CD8-positive, alpha-beta memory T cell (primary cell): ENCODE data around the gene NKG7. TPM values are rescaled to one million over a fixed set of nuclear protein-coding genes. Genes with fewer than 3 reads are reported as not detected.

Experiments used
- CTCF ChIA-PET: fragments of 350-600 bp; sonication (Branson Sonifier 250); formaldehyde crosslinking; loops from one replicate; lab custom pipeline; 2021; ENCODE audit warnings: antibody characterized with exemption; lab: Charles Lee
- POLR2A ChIA-PET: fragments of 350-600 bp; sonication (Branson Sonifier 250); formaldehyde crosslinking; loops from one replicate; lab custom pipeline; 2021; ENCODE audit warnings: antibody characterized with exemption; lab: Charles Lee
- DNase-seq, 5 donors: peaks; one replicate each; pipeline versions ENCODE4 v3.0.0 to v3.0.0-alpha.2; 2020 to 2022; ENCODE audit warnings: mixed read lengths in 1 of 5
- H3K27ac ChIP-seq: one replicate; pipeline ENCODE4 v1.7.0; 2013; ENCODE audit warnings: low read depth, mild to moderate bottlenecking, low read length, moderate library complexity
- H3K27me3 ChIP-seq: 2 replicates; pipeline ENCODE4 v1.7.0; 2013; ENCODE audit warnings: low read length, mild to moderate bottlenecking; ENCODE audit not compliant: insufficient read depth, poor library complexity, severe bottlenecking
- H3K36me3 ChIP-seq: 2 replicates; pipeline ENCODE4 v1.7.0; 2013; ENCODE audit warnings: mild to moderate bottlenecking, low read length, moderate library complexity; ENCODE audit not compliant: insufficient read depth
- H3K4me1 ChIP-seq: 2 replicates; pipeline ENCODE4 v1.7.0; 2013; ENCODE audit warnings: mild to moderate bottlenecking, low read length, moderate library complexity; ENCODE audit not compliant: insufficient read depth
- H3K4me3 ChIP-seq: 2 replicates; pipeline ENCODE4 v1.7.0; 2013; ENCODE audit warnings: mild to moderate bottlenecking, low read length
- H3K9me3 ChIP-seq: 2 replicates; pipeline ENCODE4 v1.7.0; 2013; ENCODE audit warnings: mild to moderate bottlenecking, low read length
- H3K27ac Mint-ChIP-seq, 8 donors: one replicate each; pipeline ENCODE4 v1.8.0; 2020 to 2021; ENCODE audit warnings: mixed read lengths in 8 of 8, mild to moderate bottlenecking in 6 of 8, inconsistent platforms in 3 of 8, moderate library complexity in 3 of 8
- H3K27me3 Mint-ChIP-seq, 2 donors: one replicate each; pipeline ENCODE4 v1.8.0; 2020 to 2021; ENCODE audit warnings: mixed read lengths in 2 of 2, mild to moderate bottlenecking in 1 of 2, moderate library complexity in 1 of 2
- H3K36me3 Mint-ChIP-seq, 3 donors: one replicate each; pipeline ENCODE4 v1.8.0; 2020 to 2021; ENCODE audit warnings: mixed read lengths in 3 of 3, inconsistent platforms in 1 of 3, mild to moderate bottlenecking in 1 of 3
- H3K4me1 Mint-ChIP-seq, 3 donors: one replicate each; pipeline ENCODE4 v1.8.0; 2020 to 2021; ENCODE audit warnings: mixed read lengths in 3 of 3, inconsistent platforms in 1 of 3, mild to moderate bottlenecking in 1 of 3
- H3K4me3 Mint-ChIP-seq, 7 donors: one replicate each; pipeline ENCODE4 v1.8.0; 2020 to 2021; ENCODE audit warnings: mixed read lengths in 7 of 7, mild to moderate bottlenecking in 6 of 7, moderate library complexity in 4 of 7, inconsistent platforms in 2 of 7
- H3K9me3 Mint-ChIP-seq, 5 donors: one replicate each; pipeline ENCODE4 v1.8.0; 2020 to 2022; ENCODE audit warnings: mixed read lengths in 5 of 5, mild to moderate bottlenecking in 3 of 5, moderate library complexity in 2 of 5, inconsistent platforms in 1 of 5
- polyA plus RNA-seq: library from polyadenylated mRNA; unstranded; fragments of 300-500 nt; fragmentation: Illumina TruSeq; gene quantifications from one replicate; pipeline ENCODE4 v1.2.3, GENCODE V29; 2021
- total RNA-seq, 2 experiments: library from RNA; stranded (reverse); gene quantifications; one replicate each; pipeline ENCODE4 v1.2.3, GENCODE V29; 2021

The NKG7 gene
- total and polyA plus RNA-seq, 3 experiments from 2014 or later: 866 to 2,087 (median 901) TPM

DNA sequence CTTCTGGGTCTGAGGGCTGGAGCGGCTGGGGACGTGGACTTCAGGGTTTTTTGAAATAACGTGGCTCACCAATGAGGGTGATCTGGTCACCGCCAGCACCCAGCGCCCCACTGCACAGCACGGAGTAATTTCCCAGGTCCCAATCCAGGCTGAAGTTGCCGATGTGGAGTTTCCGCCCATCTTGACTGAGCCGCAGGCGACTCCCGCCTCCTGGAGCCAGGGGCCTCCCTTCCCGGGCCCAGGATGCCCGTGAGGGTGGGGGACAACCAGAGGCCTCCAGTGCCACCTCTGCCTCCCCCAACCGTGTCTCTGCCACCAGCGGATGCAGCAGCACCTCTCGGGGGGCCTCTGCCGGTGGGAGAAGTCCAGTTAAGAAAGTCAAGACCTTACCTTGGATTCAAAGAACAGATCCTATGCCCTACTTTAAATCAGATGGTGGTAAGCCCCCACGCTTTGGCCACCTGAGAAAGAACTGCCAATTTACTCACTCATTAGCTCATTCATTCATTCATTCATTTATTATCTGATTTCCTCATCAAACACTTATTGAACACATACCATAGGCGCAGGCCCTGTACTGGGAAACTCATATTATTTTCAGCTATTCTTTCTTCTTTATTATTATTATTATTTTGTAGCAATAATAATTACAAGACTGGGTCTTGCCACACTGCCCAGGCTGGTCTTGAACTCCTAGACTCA, 34.4 kb downstream of the NKG7 start:
- no peaks in the 10 kb centered on the region for H3K36me3 Mint-ChIP-seq
- Histone ChIP-seq H3K27me3 (no peaks in the 10 kb centered on the region), H3K4me3 (no peak overlapping the region), H3K36me3 (no peaks in the 10 kb centered on the region), H3K4me1 (peaks cover 15% of the 10 kb centered on the region), H3K9me3 (no peaks in the 10 kb centered on the region), H3K27ac (peak overlapping the region; percentile 51)
- POLR2A ChIA-PET: no interaction called here
- DNase-seq: peak in 1 of 5 donors; percentile 41
- peak overlapping the region; percentile 84 to 92 (median 88) for H3K4me3 Mint-ChIP-seq
- CTCF ChIA-PET: interaction anchor here (0.6 to 1.0 kb wide), 11 partner anchors 10 to 319 kb away, joined by 3 to 7 read pairs (median 3); no protein-coding TSS in a partner anchor
- peaks cover 0 to 4% of the 10 kb centered on the region in 2 donors for H3K27me3 Mint-ChIP-seq
- H3K9me3 Mint-ChIP-seq: no peaks in the 10 kb centered on the region
- H3K4me1 Mint-ChIP-seq: peaks cover 14 to 24% (median 24%) of the 10 kb centered on the region in 3 donors
- H3K27ac Mint-ChIP-seq: peak overlapping the region in 3 of 8 donors; percentile 27 to 77 (median 47)

DNA sequence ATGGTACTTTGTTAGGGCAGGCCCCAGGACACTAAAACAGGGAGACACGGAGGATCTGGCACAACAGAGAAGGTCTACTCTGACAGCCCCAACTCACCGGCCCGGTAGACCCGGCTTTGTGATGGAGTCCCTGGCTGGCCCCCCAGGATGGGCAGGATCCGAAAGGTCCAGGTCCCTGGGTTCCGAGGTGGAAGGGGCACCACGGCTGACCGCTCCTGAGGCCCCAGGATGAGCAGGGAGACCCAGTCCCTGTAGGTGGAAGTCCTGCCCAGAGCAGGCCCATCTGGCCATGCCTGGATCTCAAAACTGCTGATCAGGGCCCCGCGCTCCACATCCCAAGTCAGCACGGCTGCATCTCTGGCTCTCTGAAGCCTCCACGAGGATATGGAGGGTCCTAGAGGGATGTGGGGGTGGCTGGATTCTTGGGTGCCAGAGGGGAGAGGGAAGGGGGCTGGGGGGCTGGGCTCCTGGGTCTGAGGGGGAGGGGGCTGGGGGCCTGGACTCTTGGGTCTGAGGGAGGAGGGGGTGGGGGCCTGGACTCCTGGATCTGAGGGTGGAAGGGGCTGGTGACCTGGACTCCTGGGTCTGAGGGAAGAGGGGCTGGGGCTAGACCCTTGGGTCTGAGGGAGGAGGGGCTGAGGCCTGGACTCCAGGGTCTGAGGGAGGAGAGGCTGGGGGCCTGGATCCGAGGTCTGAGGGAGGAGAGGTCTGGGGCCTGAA, 35.2 kb downstream of the NKG7 start:
- Mint-ChIP-seq H3K27me3 (peaks cover 0 to 4% of the 10 kb centered on the region in 2 donors), H3K27ac (peak overlapping the region in 1 of 8 donors; percentile 60), H3K4me1 (peaks cover 14 to 22% (median 22%) of the 10 kb centered on the region in 3 donors), H3K9me3 (no peaks in the 10 kb centered on the region), H3K36me3 (no peaks in the 10 kb centered on the region), H3K4me3 (no peak overlapping the region)
- H3K27me3 ChIP-seq: no peaks in the 10 kb centered on the region
- POLR2A ChIA-PET: no interaction called here
- H3K4me3 ChIP-seq: no peak overlapping the region
- H3K4me1 ChIP-seq: peaks cover 15% of the 10 kb centered on the region
- peak in 1 of 5 donors; percentile 25 for DNase-seq
- no peaks in the 10 kb centered on the region for H3K36me3 ChIP-seq
- CTCF ChIA-PET: interaction anchor here (0.6 to 1.0 kb wide), 7 partner anchors 9 to 320 kb away, joined by 3 to 7 read pairs (median 3); no protein-coding TSS in a partner anchor
- H3K27ac ChIP-seq: no peak overlapping the region
- no peaks in the 10 kb centered on the region for H3K9me3 ChIP-seq

DNA sequence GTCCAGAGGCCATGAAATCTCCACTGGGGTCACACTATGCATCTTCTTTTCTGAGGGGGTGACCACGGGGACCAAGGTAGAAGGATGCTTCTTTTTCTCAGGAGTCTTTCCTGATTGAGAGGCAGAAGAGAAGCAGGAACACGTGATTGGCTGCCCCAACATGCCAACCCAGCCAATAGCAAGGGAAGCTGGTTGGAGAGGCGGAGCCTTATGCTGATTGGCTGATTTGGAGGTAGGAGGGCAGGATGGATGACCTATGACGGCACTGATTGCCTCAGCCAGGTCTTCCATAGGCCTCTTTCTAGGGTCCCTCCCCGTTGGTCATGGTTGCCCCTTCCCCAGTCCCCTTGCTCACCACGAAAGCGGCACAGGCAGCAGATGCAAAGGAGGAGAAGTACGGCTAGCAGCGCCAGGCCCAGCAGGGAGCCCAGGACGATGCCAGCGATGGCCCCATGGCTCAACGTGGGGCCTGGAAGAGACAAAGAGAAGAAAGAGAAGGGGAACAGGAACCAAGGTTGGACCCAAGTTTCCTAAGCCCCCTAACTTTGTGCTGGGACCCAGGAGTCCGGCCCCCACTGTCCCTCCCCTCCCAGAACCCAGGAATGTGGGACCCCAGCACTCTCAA, 38.5 kb downstream of the NKG7 start:
- Histone ChIP-seq H3K9me3 (no peaks in the 10 kb centered on the region), H3K27me3 (no peaks in the 10 kb centered on the region), H3K36me3 (no peaks in the 10 kb centered on the region), H3K4me3 (no peak overlapping the region), H3K4me1 (peaks cover 7% of the 10 kb centered on the region), H3K27ac (no peak overlapping the region)
- Mint-ChIP-seq H3K27ac (no peak overlapping the region), H3K9me3 (peaks cover 0 to 3% (median 0%) of the 10 kb centered on the region in 5 donors), H3K4me3 (no peak overlapping the region), H3K4me1 (peaks cover 4 to 8% (median 6%) of the 10 kb centered on the region in 3 donors), H3K36me3 (peaks cover 0 to 17% (median 0%) of the 10 kb centered on the region in 3 donors), H3K27me3 (peaks cover 14 to 29% of the 10 kb centered on the region in 2 donors)
- CTCF ChIA-PET: no interaction called here
- no peak for DNase-seq
- POLR2A ChIA-PET: no interaction called here

DNA sequence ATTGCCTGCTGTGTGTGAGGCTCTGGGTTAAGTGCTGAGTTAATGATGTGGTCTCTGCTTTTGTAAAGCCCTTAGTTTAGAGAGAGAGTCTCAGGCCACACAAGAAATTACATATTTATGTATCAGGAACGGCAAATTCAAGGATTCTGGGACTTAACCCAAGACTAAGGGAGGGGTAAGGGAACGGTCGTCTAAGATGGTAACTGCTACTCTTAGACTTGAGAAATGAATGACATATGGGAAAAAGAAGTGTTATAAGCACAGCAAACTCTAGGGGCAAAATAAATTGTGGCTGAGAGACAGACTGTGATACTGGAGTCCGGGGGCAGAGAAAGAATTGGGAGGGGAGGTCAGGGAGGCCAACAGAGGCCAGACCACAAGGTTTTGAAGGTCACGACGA, 40.7 kb downstream of the NKG7 start:
- peaks cover 0 to 17% (median 0%) of the 10 kb centered on the region in 3 donors for H3K36me3 Mint-ChIP-seq
- Histone ChIP-seq H3K27me3 (peaks cover 10% of the 10 kb centered on the region), H3K9me3 (no peaks in the 10 kb centered on the region), H3K4me1 (peaks cover 7% of the 10 kb centered on the region), H3K36me3 (no peaks in the 10 kb centered on the region), H3K27ac (no peak overlapping the region), H3K4me3 (no peak overlapping the region)
- peaks cover 26 to 44% of the 10 kb centered on the region in 2 donors for H3K27me3 Mint-ChIP-seq
- ChIA-PET POLR2A (no interaction called here), CTCF (no interaction called here)
- no peak overlapping the region for H3K4me3 Mint-ChIP-seq
- H3K4me1 Mint-ChIP-seq: peaks cover 5 to 9% (median 5%) of the 10 kb centered on the region in 3 donors
- H3K27ac Mint-ChIP-seq: no peak overlapping the region
- DNase-seq: no peak
- peaks cover 0 to 3% (median 0%) of the 10 kb centered on the region in 5 donors for H3K9me3 Mint-ChIP-seq

DNA sequence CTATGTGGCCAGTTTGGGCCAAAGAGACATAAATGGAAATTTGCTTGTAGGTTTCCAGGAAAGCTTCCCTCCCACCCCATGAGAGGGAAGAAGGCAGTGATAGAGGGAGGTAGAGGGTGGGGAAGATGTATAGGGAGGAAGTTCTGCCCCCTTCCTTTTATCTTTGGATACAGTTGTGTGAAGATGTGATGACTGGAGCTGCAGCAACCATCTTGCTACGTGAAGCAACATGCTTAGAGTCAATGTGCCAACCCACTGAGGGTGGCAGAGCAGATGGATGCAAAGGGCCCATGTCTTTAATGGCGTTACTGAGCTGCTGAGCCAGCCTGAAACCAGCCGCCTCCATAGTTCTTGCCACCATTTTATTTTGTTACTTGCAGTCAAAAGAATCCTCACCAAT, 41.3 kb downstream of the NKG7 start:
- POLR2A ChIA-PET: no interaction called here
- H3K27ac Mint-ChIP-seq: no peak overlapping the region

DNA sequence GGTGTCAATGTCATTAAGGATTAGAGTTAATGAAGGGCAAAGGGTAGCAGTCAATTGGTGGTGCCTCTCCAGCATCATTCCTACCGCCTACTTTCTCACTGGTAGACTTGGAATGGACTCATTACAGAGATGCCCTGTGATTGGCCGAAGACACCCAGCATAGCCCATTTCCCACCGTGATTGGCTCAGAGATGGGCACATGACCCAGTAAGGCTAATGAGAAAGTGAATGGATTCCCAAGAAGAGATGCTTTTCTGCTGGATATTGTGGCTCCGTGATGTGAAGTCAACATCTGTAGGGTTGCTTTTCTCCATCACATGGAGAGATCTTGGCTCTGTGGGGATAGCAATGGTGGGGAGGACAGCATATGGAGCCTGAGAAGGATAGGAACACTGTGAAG, 42.1 kb downstream of the NKG7 start:
- Mint-ChIP-seq H3K4me3 (no peak overlapping the region), H3K27ac (no peak overlapping the region), H3K36me3 (peaks cover 0 to 17% (median 0%) of the 10 kb centered on the region in 3 donors), H3K4me1 (peaks cover 5 to 14% (median 5%) of the 10 kb centered on the region in 3 donors), H3K27me3 (peaks cover 32 to 57% of the 10 kb centered on the region in 2 donors), H3K9me3 (peaks cover 0 to 3% (median 0%) of the 10 kb centered on the region in 5 donors)
- POLR2A ChIA-PET: no interaction called here
- Histone ChIP-seq H3K4me1 (peaks cover 7% of the 10 kb centered on the region), H3K36me3 (no peaks in the 10 kb centered on the region), H3K4me3 (no peak overlapping the region), H3K27me3 (peaks cover 14% of the 10 kb centered on the region), H3K9me3 (no peaks in the 10 kb centered on the region), H3K27ac (no peak overlapping the region)
- CTCF ChIA-PET: no interaction called here
- no peak for DNase-seq

More for the DNA sequence above, 41.3 kb downstream of the NKG7 start:
- CTCF ChIA-PET: no interaction called here
- no peaks in the 10 kb centered on the region for H3K36me3 ChIP-seq
- no peaks in the 10 kb centered on the region for H3K9me3 ChIP-seq
- DNase-seq: no peak
- H3K9me3 Mint-ChIP-seq: peaks cover 0 to 3% (median 0%) of the 10 kb centered on the region in 5 donors
- H3K36me3 Mint-ChIP-seq: peaks cover 0 to 17% (median 0%) of the 10 kb centered on the region in 3 donors
- H3K4me3 ChIP-seq: no peak overlapping the region
- peaks cover 5 to 9% (median 5%) of the 10 kb centered on the region in 3 donors for H3K4me1 Mint-ChIP-seq
- peaks cover 7% of the 10 kb centered on the region for H3K4me1 ChIP-seq
- H3K4me3 Mint-ChIP-seq: no peak overlapping the region
- H3K27me3 Mint-ChIP-seq: peaks cover 26 to 49% of the 10 kb centered on the region in 2 donors
- no peak overlapping the region for H3K27ac ChIP-seq
- peaks cover 11% of the 10 kb centered on the region for H3K27me3 ChIP-seq

DNA sequence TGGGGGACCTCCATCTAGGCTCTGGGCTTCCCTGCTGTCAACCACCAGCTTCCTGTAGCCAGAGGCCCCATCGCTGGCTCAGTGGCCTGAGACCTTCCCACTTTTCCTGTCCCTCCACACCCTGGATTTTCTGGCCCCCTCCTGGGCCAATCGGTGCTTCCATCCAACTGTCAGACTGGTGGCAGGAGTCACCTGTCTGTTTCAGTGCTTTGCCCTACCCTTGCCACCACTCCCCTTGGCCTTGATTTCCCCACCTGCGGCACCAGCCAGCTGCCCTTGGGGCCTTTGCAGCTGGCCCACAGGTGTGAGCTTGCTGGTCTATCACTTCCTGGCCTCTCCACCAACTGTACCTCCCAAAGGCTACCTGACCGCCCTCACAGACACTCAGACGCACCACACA, 43.0 kb downstream of the NKG7 start:
- Histone ChIP-seq H3K27ac (no peak overlapping the region), H3K27me3 (peaks cover 14% of the 10 kb centered on the region), H3K4me1 (peaks cover 7% of the 10 kb centered on the region), H3K36me3 (no peaks in the 10 kb centered on the region), H3K4me3 (no peak overlapping the region), H3K9me3 (no peaks in the 10 kb centered on the region)
- H3K4me1 Mint-ChIP-seq: peaks cover 5 to 14% (median 5%) of the 10 kb centered on the region in 3 donors
- peaks cover 39 to 62% of the 10 kb centered on the region in 2 donors for H3K27me3 Mint-ChIP-seq
- H3K27ac Mint-ChIP-seq: no peak overlapping the region
- peak overlapping the region in 1 of 7 donors; percentile 47 for H3K4me3 Mint-ChIP-seq
- peaks cover 0 to 17% (median 0%) of the 10 kb centered on the region in 3 donors for H3K36me3 Mint-ChIP-seq
- H3K9me3 Mint-ChIP-seq: peaks cover 0 to 3% (median 0%) of the 10 kb centered on the region in 5 donors
- no peak for DNase-seq
- ChIA-PET CTCF (interaction anchor here (1.2 kb wide), 1 partner anchor 78 kb away, joined by 3 read pairs; no protein-coding TSS in a partner anchor), POLR2A (no interaction called here)
